Common myeloid progenitor, CD34-positive (primary cell): ENCODE data around the gene IL17A.

ENCODE experiments used
- CTCF ChIA-PET: fragments of 350-600 bp; sonication (Branson Sonifier 250); formaldehyde crosslinking; loops from one replicate; lab custom pipeline; 2021; ENCODE audit warnings: antibody characterized with exemption; lab: Charles Lee
- POLR2A ChIA-PET: fragments of 350-600 bp; sonication (Branson Sonifier 250); formaldehyde crosslinking; loops from one replicate; lab custom pipeline; 2021; ENCODE audit warnings: antibody characterized with exemption; lab: Charles Lee
- DNase-seq, 3 donors: peaks; one replicate each; pipeline versions ENCODE4 v3.0.0 to v3.0.0-alpha.2; 2013
- H3K27ac ChIP-seq, 2 experiments: 1 replicate in 1 of 2; 2 replicates in 1 of 2; pipeline ENCODE4 v1.7.0; 2013; ENCODE audit warnings: inconsistent platforms in 2 of 2, low read length in 2 of 2, mild to moderate bottlenecking in 2 of 2, low read depth in 1 of 2, moderate library complexity in 1 of 2; ENCODE audit not compliant: severe bottlenecking in 2 of 2, insufficient read depth in 1 of 2, poor library complexity in 1 of 2
- H3K27me3 ChIP-seq, 5 experiments: replicated peaks in 2 of 5; 1 replicate in 3 of 5; 2 replicates in 2 of 5; pipeline versions ENCODE4 v1.6.1 to v1.7.0; 2013; ENCODE audit warnings: low read length in 4 of 5, mild to moderate bottlenecking in 2 of 5, moderate library complexity in 2 of 5, inconsistent platforms in 1 of 5; ENCODE audit not compliant: insufficient read depth in 5 of 5, control insufficient read depth in 4 of 5
- H3K36me3 ChIP-seq, 4 experiments: 1 replicate in 2 of 4; 2 replicates in 2 of 4; pipeline versions ENCODE4 v1.6.1 to v1.7.0; 2013; ENCODE audit warnings: low read length in 3 of 4, control low read depth in 1 of 4, mild to moderate bottlenecking in 1 of 4; ENCODE audit not compliant: control insufficient read depth in 4 of 4, insufficient read depth in 4 of 4
- H3K4me1 ChIP-seq, 4 experiments: 1 replicate in 3 of 4; 2 replicates in 1 of 4; pipeline versions ENCODE4 v1.6.1 to v1.7.1; 2013; ENCODE audit warnings: low read length in 3 of 4, mild to moderate bottlenecking in 3 of 4, control low read depth in 1 of 4, inconsistent platforms in 1 of 4, moderate library complexity in 1 of 4; ENCODE audit not compliant: control insufficient read depth in 4 of 4, insufficient read depth in 4 of 4; ENCODE audit errors: control extremely low read depth in 1 of 4
- H3K4me3 ChIP-seq, 7 experiments: 1 replicate in 4 of 7; 2 replicates in 3 of 7; pipeline versions ENCODE4 v1.5.1 to v1.7.0; 2013; ENCODE audit warnings: mild to moderate bottlenecking in 7 of 7, low read length in 6 of 7, moderate library complexity in 6 of 7, inconsistent platforms in 2 of 7, low read depth in 2 of 7, control low read depth in 1 of 7; ENCODE audit not compliant: insufficient read depth in 4 of 7, control insufficient read depth in 1 of 7; ENCODE audit errors: extremely low read depth in 1 of 7
- H3K9me3 ChIP-seq, 5 experiments: 1 replicate in 4 of 5; 2 replicates in 1 of 5; pipeline versions ENCODE4 v1.6.1 to v1.7.1; 2013; ENCODE audit warnings: low read length in 4 of 5, mild to moderate bottlenecking in 2 of 5, inconsistent platforms in 1 of 5, low read depth in 1 of 5, moderate library complexity in 1 of 5; ENCODE audit not compliant: control insufficient read depth in 4 of 5, insufficient read depth in 2 of 5; ENCODE audit errors: control extremely low read depth in 1 of 5
- WGBS: methylation state at CpG from one replicate; pipeline ENCODE4 v1.1.5; 2013; ENCODE audit not compliant: insufficient coverage; 5-methylcytosine and 5-hydroxymethylcytosine counted together

Gene IL17A

GRCh38 chr6:52230685-52231084, 44.5 kb downstream of the IL17A start:
- Histone ChIP-seq H3K9me3 (no peaks in the 10 kb centered on the region), H3K4me3 (no peak overlapping the region), H3K4me1 (peaks cover 0 to 3% (median 0%) of the 10 kb centered on the region in 4 experiments), H3K36me3 (no peaks in the 10 kb centered on the region), H3K27ac (no peak overlapping the region), H3K27me3 (no peaks in the 10 kb centered on the region)
- 80% methylated on average over 1 of the region's 1 CpG for WGBS
- CTCF ChIA-PET: interaction anchor here (1.2 to 6.8 kb wide), 6 partner anchors 9 to 67 kb away, joined by 3 to 33 read pairs (median 4); partner anchors contain the start of gene IL17F
- POLR2A ChIA-PET: no interaction called here
- peak in 2 of 3 donors; percentile 32 to 35 for DNase-seq

- ChIA-PET POLR2A (no interaction called here), CTCF (interaction anchor here (1.2 to 6.8 kb wide), 6 partner anchors 10 to 68 kb away, joined by 3 to 33 read pairs (median 10); partner anchors contain the start of gene IL17F)
- Histone ChIP-seq H3K36me3 (no peaks in the 10 kb centered on the region), H3K4me1 (peaks cover 0 to 3% (median 0%) of the 10 kb centered on the region in 4 experiments), H3K4me3 (no peak overlapping the region), H3K27ac (no peak overlapping the region), H3K27me3 (no peaks in the 10 kb centered on the region), H3K9me3 (no peaks in the 10 kb centered on the region)
- WGBS: 94% methylated on average over 6 of the region's 8 CpGs
- DNase-seq: no peak
Measured at GRCh38 chr6:52231406-52232127, 45.4 kb downstream of the IL17A start.

GRCh38 chr6:52233005-52233404, 46.8 kb downstream of the IL17A start:
- Histone ChIP-seq H3K9me3 (no peaks in the 10 kb centered on the region), H3K4me1 (peaks cover 0 to 3% (median 0%) of the 10 kb centered on the region in 4 experiments), H3K4me3 (no peak overlapping the region), H3K27ac (no peak overlapping the region), H3K36me3 (no peaks in the 10 kb centered on the region), H3K27me3 (no peaks in the 10 kb centered on the region)
- DNase-seq: no peak
- CTCF ChIA-PET: interaction anchor here (1.4 to 6.8 kb wide), 4 partner anchors 26 to 77 kb away, joined by 3 to 33 read pairs (median 17); no protein-coding TSS in a partner anchor
- 80% methylated on average over 1 of the region's 4 CpGs for WGBS
- POLR2A ChIA-PET: no interaction called here

- Histone ChIP-seq H3K36me3 (no peaks in the 10 kb centered on the region), H3K9me3 (no peaks in the 10 kb centered on the region), H3K4me1 (peaks cover 0 to 3% (median 0%) of the 10 kb centered on the region in 4 experiments), H3K27me3 (no peaks in the 10 kb centered on the region), H3K27ac (no peak overlapping the region), H3K4me3 (no peak overlapping the region)
- ChIA-PET CTCF (interaction anchor here (0.8 to 6.8 kb wide), 14 partner anchors 8 to 174 kb away, joined by 3 to 33 read pairs (median 4); partner anchors contain the start of gene IL17F), POLR2A (no interaction called here)
- peak; percentile 16 to 52 (median 45) for DNase-seq
- WGBS: 66% methylated on average over 12 of the region's 15 CpGs
Measured at GRCh38 chr6:52233975-52234823, 48.0 kb downstream of the IL17A start.
